NCI-H1694 treated with DMSO at 0.1 percent for 48 hours (cell line): ENCODE measurements around the gene DNAJC17.

Experiments used
- DNase-seq: peaks from one replicate; lab custom pipeline; 2025; lab: John Stamatoyannopoulos, UW

DNAJC17 gene

GRCh38 chr15:40830884-40831283 is 23.6 kb upstream of the DNAJC17 start:
- DNase-seq, result no peak

- no peak for DNase-seq
Observed at GRCh38 chr15:40829115-40829514, 21.8 kb upstream of the DNAJC17 start.

- no peak for DNase-seq
Observed at GRCh38 chr15:40828447-40829036, 21.3 kb upstream of the DNAJC17 start, which contains the start of gene PPP1R14D. Gene PPP1R14D, minus strand, starts transcription at chr15:40828708. Its CDS starts 67 bp downstream, at chr15:40828641.

- DNase-seq, result no peak
Observed at GRCh38 chr15:40826423-40827075, 19.3 kb upstream of the DNAJC17 start.

- DNase-seq, result no peak
Observed at GRCh38 chr15:40825661-40826422, 18.6 kb upstream of the DNAJC17 start.

- DNase-seq, result no peak
Observed at GRCh38 chr15:40823572-40824343, 16.5 kb upstream of the DNAJC17 start.

- no peak for DNase-seq
Observed at GRCh38 chr15:40821195-40821594, 13.9 kb upstream of the DNAJC17 start.

GRCh38 chr15:40819048-40819447 is 11.8 kb upstream of the DNAJC17 start:
- DNase-seq, result no peak

- DNase-seq, result no peak
Observed at GRCh38 chr15:40815042-40815698, 7.9 kb upstream of the DNAJC17 start.

- DNase-seq, result no peak
Observed at GRCh38 chr15:40812721-40813425, 5.6 kb upstream of the DNAJC17 start.

GRCh38 chr15:40808861-40809450 is 1.7 kb upstream of the DNAJC17 start:
- no peak for DNase-seq

- no peak for DNase-seq
Observed at GRCh38 chr15:40807888-40808461, 702 bp upstream of the DNAJC17 start.

- DNase-seq, result peak; percentile 42
Observed at GRCh38 chr15:40806672-40807027, 623 bp downstream of the DNAJC17 start.

- DNase-seq, result no peak
Observed at GRCh38 chr15:40803688-40804087, 3.6 kb downstream of the DNAJC17 start.

GRCh38 chr15:40803076-40803475 is 4.2 kb downstream of the DNAJC17 start:
- no peak for DNase-seq

- DNase-seq, result no peak
Observed at GRCh38 chr15:40799523-40799922, 7.8 kb downstream of the DNAJC17 start.

- no peak for DNase-seq
Observed at GRCh38 chr15:40796512-40796911, 10.8 kb downstream of the DNAJC17 start.

GRCh38 chr15:40796041-40796440 is 11.2 kb downstream of the DNAJC17 start:
- no peak for DNase-seq

GRCh38 chr15:40793216-40793989 is 13.9 kb downstream of the DNAJC17 start:
- DNase-seq, result no peak

GRCh38 chr15:40792394-40792793 is 14.9 kb downstream of the DNAJC17 start:
- DNase-seq, result no peak
